CD14-positive monocyte (primary cell): ENCODE data around the gene SLCO4A1. TPM values are rescaled to one million over a fixed set of nuclear protein-coding genes. Genes with fewer than 3 reads are reported as not detected.

Experiments
- DNase-seq, 3 donors: peaks; one replicate each; pipeline ENCODE4 v3.0.0-alpha.2; 2011 to 2022
- H2AFZ ChIP-seq: 2 replicates; pipeline ENCODE4 v1.6.0; 2012; ENCODE audit warnings: mild to moderate bottlenecking, low read depth, low read length, inconsistent platforms; ENCODE audit not compliant: insufficient read depth, poor library complexity, severe bottlenecking
- H3K27ac ChIP-seq, 2 donors: 1 replicate in 1 of 2; 2 replicates in 1 of 2; pipeline ENCODE4 v1.5.1; 2012 to 2013; ENCODE audit warnings: low read length in 2 of 2, control low read depth in 1 of 2, inconsistent platforms in 1 of 2, low read depth in 1 of 2, mild to moderate bottlenecking in 1 of 2
- H3K27me3 ChIP-seq, 2 donors: one replicate each; pipeline versions ENCODE4 v1.6.0 to v1.6.1; 2011 to 2013; ENCODE audit warnings: low read length in 2 of 2; ENCODE audit not compliant: control insufficient read depth in 2 of 2, insufficient read depth in 2 of 2
- H3K36me3 ChIP-seq, 2 donors: replicated peaks in 1 of 2; 1 replicate in 1 of 2; 2 replicates in 1 of 2; pipeline versions ENCODE4 v1.5.1 to v1.6.1; 2012 to 2013; ENCODE audit warnings: low read length in 2 of 2, control low read depth in 1 of 2, inconsistent platforms in 1 of 2, mild to moderate bottlenecking in 1 of 2; ENCODE audit not compliant: insufficient read depth in 2 of 2, control insufficient read depth in 1 of 2
- H3K4me1 ChIP-seq, 2 donors: 1 replicate in 1 of 2; 2 replicates in 1 of 2; pipeline versions ENCODE4 v1.5.1 to v1.6.1; 2012 to 2013; ENCODE audit warnings: low read length in 2 of 2, control low read depth in 1 of 2, inconsistent platforms in 1 of 2, mild to moderate bottlenecking in 1 of 2, moderate library complexity in 1 of 2; ENCODE audit not compliant: insufficient read depth in 2 of 2, control insufficient read depth in 1 of 2
- H3K4me2 ChIP-seq: replicated peaks from 2 replicates; pipeline ENCODE3; 2012; ENCODE audit warnings: low read length, moderate library complexity, mild to moderate bottlenecking; ENCODE audit not compliant: poor library complexity, severe bottlenecking; ENCODE audit errors: extremely low read depth
- H3K4me3 ChIP-seq, 3 experiments: fragments of 200-600 bp in 1 of 3; sonication (generic) in 1 of 3; replicated peaks in 1 of 3; 1 replicate in 2 of 3; 2 replicates in 1 of 3; pipeline ENCODE4 v1.5.1; 2011 to 2013; ENCODE audit warnings: low read length in 3 of 3, mild to moderate bottlenecking in 3 of 3, control low read depth in 2 of 3, low read depth in 2 of 3, inconsistent platforms in 1 of 3, moderate library complexity in 1 of 3
- H3K79me2 ChIP-seq: 2 replicates; pipeline ENCODE4 v1.6.0; 2012; ENCODE audit warnings: mild to moderate bottlenecking, control low read depth, inconsistent platforms, low read length, moderate library complexity; ENCODE audit not compliant: insufficient read depth
- H3K9ac ChIP-seq: 2 replicates; pipeline ENCODE4 v1.6.0; 2017; ENCODE audit warnings: low read length, mild to moderate bottlenecking; ENCODE audit not compliant: insufficient read depth, poor library complexity, severe bottlenecking
- H3K9me3 ChIP-seq, 2 donors: replicated peaks in 1 of 2; 1 replicate in 1 of 2; 2 replicates in 1 of 2; pipeline versions ENCODE4 v1.5.1 to v1.6.1; 2012 to 2013; ENCODE audit warnings: low read length in 2 of 2, control low read depth in 1 of 2; ENCODE audit not compliant: control insufficient read depth in 1 of 2, insufficient read depth in 1 of 2
- H4K20me1 ChIP-seq: 2 replicates; pipeline ENCODE4 v1.6.0; 2012; ENCODE audit warnings: mild to moderate bottlenecking, low read length, control low read depth, moderate library complexity; ENCODE audit not compliant: insufficient read depth
- H3K27ac Mint-ChIP-seq, 7 donors: one replicate each; pipeline ENCODE4 v1.8.0; 2020; ENCODE audit warnings: mild to moderate bottlenecking in 7 of 7, mixed read lengths in 7 of 7, moderate library complexity in 6 of 7, inconsistent platforms in 2 of 7
- H3K27me3 Mint-ChIP-seq, 3 donors: one replicate each; pipeline ENCODE4 v1.8.0; 2021 to 2022; ENCODE audit warnings: low read depth in 3 of 3, mild to moderate bottlenecking in 3 of 3, mixed read lengths in 3 of 3, moderate library complexity in 3 of 3, inconsistent platforms in 1 of 3
- H3K36me3 Mint-ChIP-seq, 2 donors: one replicate each; pipeline ENCODE4 v1.8.0; 2020; ENCODE audit warnings: mixed read lengths in 2 of 2, inconsistent platforms in 1 of 2, mild to moderate bottlenecking in 1 of 2
- H3K4me1 Mint-ChIP-seq: one replicate; pipeline ENCODE4 v1.8.0; 2020; ENCODE audit warnings: mild to moderate bottlenecking, mixed read lengths
- H3K4me3 Mint-ChIP-seq, 2 donors: one replicate each; pipeline ENCODE4 v1.8.0; 2020; ENCODE audit warnings: mild to moderate bottlenecking in 2 of 2, mixed read lengths in 2 of 2, moderate library complexity in 1 of 2
- H3K9me3 Mint-ChIP-seq, 7 donors: one replicate each; pipeline ENCODE4 v1.8.0; 2020 to 2022; ENCODE audit warnings: mixed read lengths in 7 of 7, mild to moderate bottlenecking in 6 of 7, moderate library complexity in 6 of 7, inconsistent platforms in 2 of 7
- WGBS: methylation state at CpG from one replicate; pipeline ENCODE4 v1.1.5; 2013; ENCODE audit warnings: missing lambda C conversion rate; ENCODE audit not compliant: insufficient coverage; 5-methylcytosine and 5-hydroxymethylcytosine counted together
- intact Hi-C, 2 donors: fragments of 100-400 bp; cut with micrococcal nuclease; formaldehyde crosslinking; loops; one replicate each; pipeline versions ENCODE4 v1.15.0 to v1.15.1; 2023
- polyA plus RNA-seq, 3 donors: library from polyadenylated mRNA; depleted of rRNA in 1 of 3; unstranded in 2 of 3; stranded (reverse) in 1 of 3; fragments of 300-500 nt in 2 of 3; fragments of >200 nt in 1 of 3; fragmentation: Illumina TruSeq in 2 of 3; gene quantifications; 1 replicate in 2 of 3; 2 replicates in 1 of 3; pipeline ENCODE4 v1.2.3, GENCODE V29; 2012 to 2021
- TF ChIP-seq, protein P1 (sequence below): fragments of 200-600 bp; IDR thresholded peaks from one replicate; pipeline ENCODE4 v1.8.0; 2022; ENCODE audit warnings: antibody characterized with exemption, mild to moderate bottlenecking

The SLCO4A1 gene
- polyA plus RNA-seq, 3 donors = 0.05 to 0.42 (median 0.26) TPM

DNA sequence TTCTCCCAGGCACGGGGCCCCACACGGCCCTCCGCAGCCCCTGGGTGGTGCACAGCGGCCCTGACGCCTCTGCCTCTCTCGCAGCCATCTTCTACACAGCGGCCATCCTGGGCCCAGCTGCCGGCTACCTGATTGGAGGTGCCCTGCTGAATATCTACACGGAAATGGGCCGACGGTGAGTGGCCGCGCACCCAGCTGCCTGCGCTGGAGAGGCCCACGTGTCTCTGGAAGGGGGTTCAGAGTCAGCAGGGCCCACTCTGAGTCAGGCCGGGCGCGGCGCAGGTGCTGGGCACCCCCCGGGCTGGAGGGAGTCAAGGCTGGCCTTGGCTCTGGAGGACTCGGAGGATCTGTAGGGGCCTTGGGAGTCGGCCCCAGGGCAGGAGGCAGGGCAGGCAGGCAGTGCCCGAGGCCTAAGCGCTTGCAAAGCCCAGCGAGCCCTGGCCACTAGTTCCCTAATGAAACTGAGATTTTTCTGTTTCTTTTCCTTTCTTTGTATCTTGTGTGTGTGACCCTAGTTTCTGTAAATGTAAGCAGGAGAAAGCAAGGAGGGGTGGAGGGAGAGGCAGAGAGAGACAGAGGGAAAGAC lies 16.4 kb downstream of the SLCO4A1 start:
- Histone ChIP-seq H3K9ac (no peak overlapping the region), H3K27me3 (no peaks in the 10 kb centered on the region), H3K36me3 (no peaks in the 10 kb centered on the region), H3K4me1 (peaks cover 20 to 25% of the 10 kb centered on the region in 2 donors), H3K4me3 (no peak overlapping the region), H3K9me3 (no peaks in the 10 kb centered on the region), H4K20me1 (no peaks in the 10 kb centered on the region), H3K79me2 (no peaks in the 10 kb centered on the region), H3K27ac (peak overlapping the region in 1 of 2 donors; percentile 52), H3K4me2 (no peak overlapping the region), H2AFZ (no peak overlapping the region)
- DNase-seq = peak in 1 of 3 donors; percentile 28
- Mint-ChIP-seq H3K27me3 (no peaks in the 10 kb centered on the region), H3K9me3 (no peaks in the 10 kb centered on the region), H3K4me3 (peak overlapping the region in 1 of 2 donors; percentile 46), H3K27ac (peak overlapping the region; percentile 38 to 89 (median 70)), H3K4me1 (peaks cover 28% of the 10 kb centered on the region), H3K36me3 (peaks cover 0 to 2% of the 10 kb centered on the region in 2 donors)
- WGBS = 72% methylated on average over 25 of the region's 25 CpGs
- intact Hi-C loops = loop anchor here in 1 of 2 donors (10.0 kb wide), 1 partner anchor 54 kb away; no protein-coding TSS in a partner anchor
- TF ChIP-seq, protein P1, sequence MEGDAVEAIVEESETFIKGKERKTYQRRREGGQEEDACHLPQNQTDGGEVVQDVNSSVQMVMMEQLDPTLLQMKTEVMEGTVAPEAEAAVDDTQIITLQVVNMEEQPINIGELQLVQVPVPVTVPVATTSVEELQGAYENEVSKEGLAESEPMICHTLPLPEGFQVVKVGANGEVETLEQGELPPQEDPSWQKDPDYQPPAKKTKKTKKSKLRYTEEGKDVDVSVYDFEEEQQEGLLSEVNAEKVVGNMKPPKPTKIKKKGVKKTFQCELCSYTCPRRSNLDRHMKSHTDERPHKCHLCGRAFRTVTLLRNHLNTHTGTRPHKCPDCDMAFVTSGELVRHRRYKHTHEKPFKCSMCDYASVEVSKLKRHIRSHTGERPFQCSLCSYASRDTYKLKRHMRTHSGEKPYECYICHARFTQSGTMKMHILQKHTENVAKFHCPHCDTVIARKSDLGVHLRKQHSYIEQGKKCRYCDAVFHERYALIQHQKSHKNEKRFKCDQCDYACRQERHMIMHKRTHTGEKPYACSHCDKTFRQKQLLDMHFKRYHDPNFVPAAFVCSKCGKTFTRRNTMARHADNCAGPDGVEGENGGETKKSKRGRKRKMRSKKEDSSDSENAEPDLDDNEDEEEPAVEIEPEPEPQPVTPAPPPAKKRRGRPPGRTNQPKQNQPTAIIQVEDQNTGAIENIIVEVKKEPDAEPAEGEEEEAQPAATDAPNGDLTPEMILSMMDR = no peak

DNA sequence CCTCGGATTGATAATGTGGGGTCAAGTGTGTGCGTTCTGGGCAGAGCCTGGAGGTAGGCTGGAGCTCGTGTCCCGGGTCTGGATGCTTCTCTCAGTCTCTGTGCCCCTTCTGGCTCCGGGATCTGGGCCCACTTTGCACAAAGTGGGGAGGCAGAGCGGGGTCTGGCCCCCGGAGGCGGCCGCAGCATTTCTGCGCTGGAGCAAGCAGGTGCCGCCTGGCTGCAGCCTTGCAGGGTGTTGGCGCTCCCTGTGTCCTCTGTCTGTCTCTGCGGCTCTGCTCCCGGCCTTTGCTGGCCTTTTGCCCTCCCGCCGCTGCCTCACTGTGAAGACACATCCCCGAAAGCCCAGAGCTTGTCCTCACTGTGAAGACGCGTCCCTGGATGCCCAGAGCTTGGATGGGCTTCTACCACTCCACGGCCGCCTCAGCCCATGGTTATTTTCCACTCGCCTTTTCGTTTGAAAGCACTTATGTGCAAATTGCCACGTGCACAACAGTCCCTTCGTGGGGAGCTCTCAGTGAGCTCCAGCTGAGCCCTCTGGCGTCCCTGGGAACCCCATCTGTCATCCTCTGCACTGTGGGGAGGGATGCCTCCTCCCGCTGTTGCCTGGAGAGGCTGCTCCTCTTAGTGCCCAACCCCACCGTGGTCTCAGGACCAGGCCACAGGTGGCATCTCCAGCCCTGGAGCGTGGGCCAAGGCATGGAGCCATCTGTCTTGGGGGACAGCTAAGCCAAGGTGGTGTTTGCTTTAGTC lies 17.4 kb downstream of the SLCO4A1 start:
- Histone ChIP-seq H3K4me3 (no peak overlapping the region), H3K27me3 (no peaks in the 10 kb centered on the region), H3K9me3 (no peaks in the 10 kb centered on the region), H2AFZ (no peak overlapping the region), H3K9ac (no peak overlapping the region), H3K79me2 (no peaks in the 10 kb centered on the region), H4K20me1 (no peaks in the 10 kb centered on the region), H3K4me1 (peaks cover 20 to 25% of the 10 kb centered on the region in 2 donors), H3K36me3 (no peaks in the 10 kb centered on the region), H3K27ac (no peak overlapping the region), H3K4me2 (no peak overlapping the region)
- Mint-ChIP-seq H3K36me3 (peaks cover 0 to 2% of the 10 kb centered on the region in 2 donors), H3K9me3 (no peaks in the 10 kb centered on the region), H3K4me1 (peaks cover 28% of the 10 kb centered on the region), H3K4me3 (no peak overlapping the region), H3K27me3 (peaks cover 0 to 2% (median 0%) of the 10 kb centered on the region in 3 donors), H3K27ac (peak overlapping the region in 2 of 7 donors; percentile 21 to 50)
- WGBS = 97% methylated on average over 29 of the region's 29 CpGs
- no peak for DNase-seq
- intact Hi-C loops = loop anchor here (5.0 to 10.0 kb wide), 2 partner anchors 37 to 55 kb away; no protein-coding TSS in a partner anchor
- TF ChIP-seq, protein P1 = no peak
